Astrocyte of the spinal cord (primary cell): ENCODE measurements around the gene SPSB3.

Source experiments
- DNase-seq: peaks from one replicate; pipeline ENCODE4 v3.0.0; 2011; ENCODE audit warnings: low read depth, low spot score
- H3K4me3 ChIP-seq: 2 replicates; pipeline ENCODE4 v1.5.1; 2011; ENCODE audit warnings: low read depth, mild to moderate bottlenecking, low read length, moderate library complexity
- in situ Hi-C: cut with HindIII; loops from 2 replicates; pipeline ENCODE4 v1.10.0; 2017; ENCODE audit warnings: low sequenced_read_pairs
- TF ChIP-seq, protein P1 (sequence below): IDR thresholded peaks from 2 replicates; pipeline ENCODE4 v1.5.1; 2012; ENCODE audit warnings: low read depth, mild to moderate bottlenecking, low read length, inconsistent platforms

Gene SPSB3

DNA sequence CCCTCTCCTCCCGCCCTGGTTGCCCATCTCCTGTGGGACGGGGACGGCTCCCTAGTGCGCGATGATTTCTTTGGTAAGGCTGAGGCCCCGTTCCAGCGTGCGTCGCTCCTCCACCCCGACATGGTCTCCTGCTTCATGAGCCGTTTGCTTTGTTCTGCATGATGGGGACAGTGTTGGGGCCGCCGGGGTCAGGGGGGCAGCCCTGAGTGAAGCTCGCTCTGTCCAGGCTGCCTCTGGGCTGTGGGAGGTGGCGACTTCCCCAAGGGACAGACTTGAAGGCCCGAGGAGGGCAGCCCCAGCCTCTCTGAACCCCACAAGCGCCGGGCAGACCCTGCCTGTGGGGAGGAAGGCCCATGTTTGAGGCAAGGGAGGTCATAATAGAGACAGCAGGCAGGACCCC lies 23.4 kb downstream of the SPSB3 start:
- in situ Hi-C loops = no loop called here
- H3K4me3 ChIP-seq = no peak overlapping the region
- TF ChIP-seq, protein P1, sequence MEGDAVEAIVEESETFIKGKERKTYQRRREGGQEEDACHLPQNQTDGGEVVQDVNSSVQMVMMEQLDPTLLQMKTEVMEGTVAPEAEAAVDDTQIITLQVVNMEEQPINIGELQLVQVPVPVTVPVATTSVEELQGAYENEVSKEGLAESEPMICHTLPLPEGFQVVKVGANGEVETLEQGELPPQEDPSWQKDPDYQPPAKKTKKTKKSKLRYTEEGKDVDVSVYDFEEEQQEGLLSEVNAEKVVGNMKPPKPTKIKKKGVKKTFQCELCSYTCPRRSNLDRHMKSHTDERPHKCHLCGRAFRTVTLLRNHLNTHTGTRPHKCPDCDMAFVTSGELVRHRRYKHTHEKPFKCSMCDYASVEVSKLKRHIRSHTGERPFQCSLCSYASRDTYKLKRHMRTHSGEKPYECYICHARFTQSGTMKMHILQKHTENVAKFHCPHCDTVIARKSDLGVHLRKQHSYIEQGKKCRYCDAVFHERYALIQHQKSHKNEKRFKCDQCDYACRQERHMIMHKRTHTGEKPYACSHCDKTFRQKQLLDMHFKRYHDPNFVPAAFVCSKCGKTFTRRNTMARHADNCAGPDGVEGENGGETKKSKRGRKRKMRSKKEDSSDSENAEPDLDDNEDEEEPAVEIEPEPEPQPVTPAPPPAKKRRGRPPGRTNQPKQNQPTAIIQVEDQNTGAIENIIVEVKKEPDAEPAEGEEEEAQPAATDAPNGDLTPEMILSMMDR = no peak
- DNase-seq = no peak

DNA sequence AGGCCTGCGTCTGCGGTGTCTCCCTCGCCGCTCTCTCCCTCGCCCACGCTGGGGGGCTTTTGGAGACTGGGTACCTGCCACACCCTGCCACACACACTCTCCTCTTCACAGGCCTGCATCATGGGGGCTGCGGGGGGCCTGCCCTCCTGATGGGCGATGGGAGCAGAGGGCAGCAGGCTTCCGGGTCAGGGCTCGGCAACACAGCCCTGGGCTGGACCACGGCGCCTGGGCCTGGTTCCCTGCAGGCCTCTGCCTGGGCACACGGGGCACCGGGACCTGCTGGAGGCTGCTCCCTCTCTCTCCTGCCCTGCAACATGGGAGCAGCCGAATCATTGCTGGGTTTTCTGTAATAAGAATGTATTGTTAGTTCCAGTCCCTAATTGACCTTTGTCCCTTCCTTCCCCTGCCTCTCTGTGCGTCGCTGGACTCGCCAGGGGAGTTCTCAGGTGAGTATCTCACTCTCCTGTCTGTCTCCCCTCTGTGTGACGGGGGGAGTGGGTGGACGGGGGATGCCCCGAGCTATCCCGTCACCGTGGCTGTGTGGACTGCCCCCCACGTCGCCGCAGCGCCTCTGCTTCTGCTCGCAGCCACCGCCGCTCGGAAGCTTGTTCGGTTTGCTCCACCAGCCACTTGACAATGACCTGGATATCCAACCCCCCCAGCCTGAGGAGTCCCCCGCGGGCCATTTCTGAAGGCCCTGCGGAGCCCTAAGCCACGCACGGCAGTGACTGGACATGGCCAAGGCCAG lies 24.5 kb downstream of the SPSB3 start:
- TF ChIP-seq, protein P1 = no peak
- DNase-seq = no peak
- no peak overlapping the region for H3K4me3 ChIP-seq
- in situ Hi-C loops = no loop called here

DNA sequence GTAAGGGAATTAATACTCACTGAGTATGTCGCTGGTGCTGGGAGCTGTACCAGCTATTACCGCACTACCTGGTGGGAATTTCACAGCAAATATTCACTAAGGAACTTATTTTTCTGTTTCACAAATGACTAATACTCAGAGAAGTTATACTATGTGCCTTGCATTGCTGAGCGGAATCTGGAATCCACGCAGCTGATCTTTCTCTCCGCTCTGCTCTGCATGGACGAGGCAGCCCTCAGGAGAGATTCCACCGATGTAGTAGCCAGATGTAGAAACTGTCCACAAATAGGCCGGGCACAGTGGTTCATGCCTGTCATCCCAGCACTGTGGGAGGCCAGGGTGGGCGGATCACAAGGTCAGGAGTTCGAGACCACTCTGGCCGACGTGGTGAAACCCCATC lies 28.2 kb downstream of the SPSB3 start:
- TF ChIP-seq, protein P1 = no peak
- no peak for DNase-seq
- in situ Hi-C loops = no loop called here
- no peak overlapping the region for H3K4me3 ChIP-seq

DNA sequence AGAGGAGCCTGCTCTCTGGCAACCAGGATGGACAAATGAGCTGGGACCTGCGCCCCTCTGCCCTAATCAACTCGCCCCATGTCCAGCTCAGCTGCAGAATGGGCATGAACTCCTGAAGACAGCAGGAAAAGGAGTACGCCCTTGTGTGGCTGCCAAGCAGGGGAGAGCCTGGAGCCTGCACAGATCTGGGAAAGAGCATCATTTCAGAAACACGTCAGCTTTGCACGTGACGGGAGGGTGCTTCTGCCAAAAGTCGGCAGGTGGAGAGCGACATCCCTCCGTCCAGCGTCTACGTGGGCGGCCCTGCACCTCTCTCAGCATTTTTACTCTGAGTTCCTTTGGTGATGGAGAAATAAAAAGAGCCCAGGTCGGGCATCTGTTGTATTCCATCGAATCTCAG lies 29.5 kb downstream of the SPSB3 start:
- no peak overlapping the region for H3K4me3 ChIP-seq
- in situ Hi-C loops = no loop called here
- DNase-seq = no peak
- TF ChIP-seq, protein P1 = no peak

DNA sequence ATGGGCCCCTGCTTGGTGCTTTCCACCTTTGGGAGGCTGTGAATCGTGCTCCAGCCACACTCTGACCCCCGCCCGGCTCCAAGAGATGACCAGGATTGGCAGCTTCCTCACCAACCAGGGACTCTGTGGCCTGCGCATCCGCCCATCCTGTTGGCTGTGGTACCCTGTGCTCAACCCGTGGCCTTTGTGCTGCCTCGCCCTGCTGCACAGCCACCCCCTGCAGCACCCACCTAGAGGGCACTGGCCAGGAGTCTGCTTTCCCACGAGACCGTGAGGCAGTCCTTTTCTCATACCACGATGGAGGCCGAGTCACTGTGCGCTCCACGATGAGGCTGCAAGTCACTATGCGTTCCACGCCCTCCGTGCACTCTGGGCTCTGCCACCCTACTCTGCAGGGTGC lies 30.4 kb downstream of the SPSB3 start:
- TF ChIP-seq, protein P1 = no peak
- in situ Hi-C loops = no loop called here
- H3K4me3 ChIP-seq = no peak overlapping the region
- DNase-seq = no peak

DNA sequence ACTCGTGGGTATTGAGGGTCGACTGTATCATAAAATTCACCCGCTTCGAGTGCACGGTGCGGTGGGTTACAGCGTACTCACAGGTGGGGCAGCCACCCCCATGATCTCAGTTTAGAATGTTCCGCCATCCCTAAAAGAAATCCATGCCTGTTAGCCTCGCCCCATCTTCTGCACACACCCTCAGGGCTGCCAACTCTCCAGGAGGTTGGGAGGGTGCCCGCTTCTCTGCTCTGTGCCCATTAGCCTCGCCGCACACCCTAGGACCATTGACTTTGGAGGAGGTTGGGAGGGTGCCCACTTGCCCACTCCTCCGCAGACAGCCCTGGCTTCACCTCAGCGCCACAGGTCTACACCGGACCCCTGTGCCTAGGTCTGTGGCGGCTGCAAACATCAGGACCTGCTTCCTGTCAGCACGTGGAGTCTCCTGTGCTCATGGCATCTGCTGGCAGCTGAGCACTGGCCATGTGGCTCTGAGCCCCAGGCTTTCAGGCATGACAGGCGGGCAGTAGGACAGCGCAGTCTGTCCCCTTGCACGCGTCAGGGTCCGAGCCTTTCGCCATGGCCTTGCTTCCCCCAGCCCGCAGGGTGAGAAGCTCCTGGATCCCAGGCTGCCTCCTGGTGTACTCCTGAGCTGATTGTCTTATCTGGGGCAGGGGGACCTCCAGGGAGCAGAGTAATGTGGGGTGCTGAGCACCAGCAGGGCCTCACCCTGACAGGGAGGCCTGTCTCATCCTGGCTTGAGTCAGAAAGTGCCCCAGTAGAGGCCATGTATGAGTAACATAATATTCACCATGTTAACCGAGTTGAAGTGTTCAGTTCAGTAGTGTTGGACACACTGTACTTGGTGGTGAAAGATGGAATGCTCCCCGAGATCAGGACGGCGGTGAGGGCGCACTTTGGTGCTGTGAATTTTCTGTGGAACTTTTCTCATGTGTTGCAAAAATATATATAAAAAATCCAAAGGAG lies 32.9 kb downstream of the SPSB3 start:
- no peak for DNase-seq
- H3K4me3 ChIP-seq = no peak overlapping the region
- in situ Hi-C loops = no loop called here
- TF ChIP-seq, protein P1 = no peak
